ENCODE data around the gene LEF1.

The LEF1 gene

GRCh38 chr4:108106186-108106585 lies 62.5 kb downstream of the LEF1 start:
- Histone ChIP-seq H3K36me3 (ENCODE audit: insufficient read depth, low read length) (no peaks in the 10 kb centered on the region), H3K9me3 (ENCODE audit: control insufficient read depth, insufficient read depth, low read length) (no peaks in the 10 kb centered on the region), H3K9ac (ENCODE audit: low read depth, low read length) (no peak overlapping the region), H3K4me1 (ENCODE audit: insufficient read depth, low read length) (peaks cover 3% of the 10 kb centered on the region; the same call in 1 of the 2 replicates)

DNA sequence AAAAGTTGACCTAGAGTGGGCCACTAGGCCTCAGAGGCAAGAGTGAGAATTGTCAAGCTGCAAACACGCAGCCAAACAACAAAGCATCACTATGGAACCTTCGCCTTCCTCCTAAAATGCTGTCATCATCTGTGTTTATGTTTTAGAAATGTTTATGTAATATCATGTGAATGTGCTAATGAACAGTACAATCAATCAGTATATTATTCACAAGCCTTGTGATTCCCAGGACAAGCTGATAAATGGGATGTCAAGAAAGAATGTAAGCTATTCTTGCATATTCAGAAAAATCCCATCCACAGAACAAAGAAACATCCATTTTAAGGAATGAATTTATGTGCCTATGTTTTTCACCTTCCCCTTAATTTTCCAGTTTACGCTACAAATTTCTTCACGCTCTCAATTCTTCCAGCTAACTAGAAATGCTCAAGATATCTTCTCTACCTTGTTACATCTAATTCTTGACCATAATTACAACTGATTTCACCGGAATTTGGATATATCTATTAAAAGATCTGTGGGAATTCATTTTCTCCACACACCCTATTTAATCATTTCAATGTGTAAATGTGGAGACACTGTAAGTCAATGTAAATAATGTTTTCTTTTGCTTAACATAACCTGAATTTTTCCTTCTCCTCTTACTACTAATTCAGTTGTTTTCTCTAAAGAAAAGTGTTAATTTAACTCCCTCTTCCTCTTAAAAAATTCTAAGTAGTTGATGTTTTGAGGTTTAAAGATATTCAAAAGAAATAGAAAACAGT lies 65.5 kb downstream of the LEF1 start:
- Histone ChIP-seq H3K9ac (ENCODE audit: low read depth, low read length) (no peak overlapping the region), H3K36me3 (ENCODE audit: insufficient read depth, low read length) (no peaks in the 10 kb centered on the region), H3K4me1 (ENCODE audit: insufficient read depth, low read length) (no peaks in the 10 kb centered on the region), H3K9me3 (ENCODE audit: control insufficient read depth, insufficient read depth, low read length) (no peaks in the 10 kb centered on the region)

- Histone ChIP-seq H3K4me1 (ENCODE audit: insufficient read depth, low read length) (no peaks in the 10 kb centered on the region), H3K9ac (ENCODE audit: low read depth, low read length) (no peak overlapping the region), H3K36me3 (ENCODE audit: insufficient read depth, low read length) (no peaks in the 10 kb centered on the region), H3K9me3 (ENCODE audit: control insufficient read depth, insufficient read depth, low read length) (no peaks in the 10 kb centered on the region)
Measured at GRCh38 chr4:108100827-108101226, 67.9 kb downstream of the LEF1 start.

DNA sequence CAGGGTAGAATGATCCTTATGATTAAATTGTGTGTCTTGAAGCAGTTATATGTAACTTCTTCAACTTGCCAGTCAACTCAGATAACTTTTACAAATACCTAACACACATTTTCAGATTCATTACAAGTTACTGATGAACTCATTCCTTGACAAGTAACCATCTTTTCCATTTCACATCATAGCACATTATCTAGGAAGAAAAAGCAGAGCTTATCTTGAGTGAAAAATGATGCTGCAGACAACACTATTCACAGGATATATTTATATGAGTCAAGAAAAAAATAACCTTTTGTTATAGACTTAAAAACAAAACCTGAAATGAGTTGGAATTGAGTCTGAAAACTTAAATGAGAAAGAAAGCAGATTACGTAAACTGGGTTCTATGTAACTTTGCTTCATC lies 68.9 kb downstream of the LEF1 start:
- no peak overlapping the region for H3K9ac ChIP-seq (ENCODE audit: low read depth, low read length)
- H3K9me3 ChIP-seq (ENCODE audit: control insufficient read depth, insufficient read depth, low read length): no peaks in the 10 kb centered on the region
- no peaks in the 10 kb centered on the region for H3K36me3 ChIP-seq (ENCODE audit: insufficient read depth, low read length)
- H3K4me1 ChIP-seq (ENCODE audit: insufficient read depth, low read length): no peaks in the 10 kb centered on the region

DNA sequence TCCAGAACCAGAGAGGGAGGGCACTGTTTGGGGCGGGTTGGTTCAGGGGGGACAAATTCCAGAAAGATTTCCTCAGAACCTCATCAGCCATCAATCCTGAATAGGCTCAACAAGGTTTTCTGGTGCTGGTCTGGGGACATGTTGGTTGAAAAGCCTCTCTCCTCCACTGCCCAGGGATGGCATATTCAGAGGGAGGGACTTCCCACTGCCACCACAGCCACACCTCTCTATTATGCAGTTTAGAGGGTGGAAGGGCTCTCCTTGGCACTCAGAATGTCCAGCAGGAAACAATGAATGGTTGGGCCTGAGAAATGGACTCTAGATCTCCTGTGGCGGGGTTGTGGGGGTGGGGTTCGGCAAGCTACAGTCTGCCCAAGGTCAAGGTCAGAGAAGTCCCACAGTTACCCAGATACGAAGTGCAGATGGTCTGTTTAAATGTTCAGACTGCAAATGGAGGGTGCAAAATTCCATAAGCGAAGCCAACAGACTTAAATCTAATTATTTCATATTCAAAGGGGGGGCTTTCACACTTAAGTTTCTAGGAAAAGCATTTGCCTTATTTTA lies 70.7 kb downstream of the LEF1 start:
- no peaks in the 10 kb centered on the region for H3K4me1 ChIP-seq (ENCODE audit: insufficient read depth, low read length)
- H3K9me3 ChIP-seq (ENCODE audit: control insufficient read depth, insufficient read depth, low read length): no peaks in the 10 kb centered on the region
- H3K9ac ChIP-seq (ENCODE audit: low read depth, low read length): no peak overlapping the region
- H3K36me3 ChIP-seq (ENCODE audit: insufficient read depth, low read length): no peaks in the 10 kb centered on the region

- Histone ChIP-seq H3K36me3 (ENCODE audit: insufficient read depth, low read length) (no peaks in the 10 kb centered on the region), H3K9ac (ENCODE audit: low read depth, low read length) (no peak overlapping the region), H3K9me3 (ENCODE audit: control insufficient read depth, insufficient read depth, low read length) (no peaks in the 10 kb centered on the region), H3K4me1 (ENCODE audit: insufficient read depth, low read length) (no peaks in the 10 kb centered on the region)
Measured at GRCh38 chr4:108094923-108095482, 73.7 kb downstream of the LEF1 start.

GRCh38 chr4:108094131-108094530 lies 74.6 kb downstream of the LEF1 start:
- H3K4me1 ChIP-seq (ENCODE audit: insufficient read depth, low read length): no peaks in the 10 kb centered on the region
- no peaks in the 10 kb centered on the region for H3K36me3 ChIP-seq (ENCODE audit: insufficient read depth, low read length)
- H3K9me3 ChIP-seq (ENCODE audit: control insufficient read depth, insufficient read depth, low read length): no peaks in the 10 kb centered on the region
- no peak overlapping the region for H3K9ac ChIP-seq (ENCODE audit: low read depth, low read length)

DNA sequence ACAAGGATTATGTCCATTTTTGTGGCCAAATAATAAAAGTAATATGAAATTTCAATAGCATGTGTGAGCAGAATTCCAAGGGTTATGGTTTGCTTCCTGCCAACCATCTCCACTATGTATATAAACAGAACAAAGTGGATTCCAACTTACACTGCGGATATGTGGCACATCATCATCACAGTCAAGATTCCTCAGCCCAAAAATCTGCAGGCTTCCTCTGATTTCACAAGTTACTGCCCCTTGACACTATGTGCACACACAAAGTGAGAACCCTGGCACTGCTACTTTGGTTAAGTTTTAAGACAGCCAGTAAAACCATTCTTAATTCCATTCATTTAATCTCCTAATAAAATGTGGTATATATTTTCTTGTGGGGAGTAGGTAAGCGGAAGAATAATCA lies 76.4 kb downstream of the LEF1 start:
- Histone ChIP-seq H3K36me3 (ENCODE audit: insufficient read depth, low read length) (no peaks in the 10 kb centered on the region), H3K9me3 (ENCODE audit: control insufficient read depth, insufficient read depth, low read length) (no peaks in the 10 kb centered on the region), H3K9ac (ENCODE audit: low read depth, low read length) (no peak overlapping the region), H3K4me1 (ENCODE audit: insufficient read depth, low read length) (no peaks in the 10 kb centered on the region)

- no peaks in the 10 kb centered on the region for H3K36me3 ChIP-seq (ENCODE audit: insufficient read depth, low read length)
- no peaks in the 10 kb centered on the region for H3K4me1 ChIP-seq (ENCODE audit: insufficient read depth, low read length)
- H3K9me3 ChIP-seq (ENCODE audit: control insufficient read depth, insufficient read depth, low read length): no peaks in the 10 kb centered on the region
- H3K9ac ChIP-seq (ENCODE audit: low read depth, low read length): no peak overlapping the region
Measured at GRCh38 chr4:108087293-108087967, 81.3 kb downstream of the LEF1 start.

GRCh38 chr4:108081256-108081655 lies 87.5 kb downstream of the LEF1 start:
- H3K4me1 ChIP-seq (ENCODE audit: insufficient read depth, low read length): no peaks in the 10 kb centered on the region
- H3K36me3 ChIP-seq (ENCODE audit: insufficient read depth, low read length): no peaks in the 10 kb centered on the region
- no peaks in the 10 kb centered on the region for H3K9me3 ChIP-seq (ENCODE audit: control insufficient read depth, insufficient read depth, low read length)
- H3K9ac ChIP-seq (ENCODE audit: low read depth, low read length): no peak overlapping the region

GRCh38 chr4:108080747-108081146 lies 88.0 kb downstream of the LEF1 start:
- H3K9me3 ChIP-seq (ENCODE audit: control insufficient read depth, insufficient read depth, low read length): no peaks in the 10 kb centered on the region
- no peak overlapping the region for H3K9ac ChIP-seq (ENCODE audit: low read depth, low read length)
- H3K36me3 ChIP-seq (ENCODE audit: insufficient read depth, low read length): no peaks in the 10 kb centered on the region
- H3K4me1 ChIP-seq (ENCODE audit: insufficient read depth, low read length): no peaks in the 10 kb centered on the region

- no peaks in the 10 kb centered on the region for H3K36me3 ChIP-seq (ENCODE audit: insufficient read depth, low read length)
- H3K4me1 ChIP-seq (ENCODE audit: insufficient read depth, low read length): no peaks in the 10 kb centered on the region
- H3K9me3 ChIP-seq (ENCODE audit: control insufficient read depth, insufficient read depth, low read length): no peaks in the 10 kb centered on the region
- no peak overlapping the region for H3K9ac ChIP-seq (ENCODE audit: low read depth, low read length)
Measured at GRCh38 chr4:108078024-108078733, 90.6 kb downstream of the LEF1 start.

DNA sequence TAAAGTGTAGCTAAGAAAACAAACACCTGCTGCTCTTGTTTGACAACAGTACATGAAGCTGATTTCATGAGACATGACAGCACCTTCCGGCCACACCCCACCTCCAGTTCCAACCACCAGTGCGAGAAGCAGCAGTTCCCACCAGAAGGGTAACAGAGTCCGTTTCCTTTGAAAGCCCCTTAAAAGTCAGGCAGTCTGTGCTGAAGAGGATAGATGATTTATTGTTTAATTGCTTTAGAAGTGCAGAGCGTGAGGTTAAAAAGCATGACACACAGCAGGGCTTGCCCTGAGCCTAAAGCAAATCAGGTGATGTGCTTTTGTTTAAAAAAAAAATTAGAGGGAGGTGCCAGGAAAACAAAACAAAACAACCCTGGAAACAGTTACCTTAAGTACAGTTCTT lies 96.4 kb downstream of the LEF1 start:
- H3K9ac ChIP-seq (ENCODE audit: low read depth, low read length): no peak overlapping the region
- no peaks in the 10 kb centered on the region for H3K36me3 ChIP-seq (ENCODE audit: insufficient read depth, low read length)
- H3K4me1 ChIP-seq (ENCODE audit: insufficient read depth, low read length): no peaks in the 10 kb centered on the region

DNA sequence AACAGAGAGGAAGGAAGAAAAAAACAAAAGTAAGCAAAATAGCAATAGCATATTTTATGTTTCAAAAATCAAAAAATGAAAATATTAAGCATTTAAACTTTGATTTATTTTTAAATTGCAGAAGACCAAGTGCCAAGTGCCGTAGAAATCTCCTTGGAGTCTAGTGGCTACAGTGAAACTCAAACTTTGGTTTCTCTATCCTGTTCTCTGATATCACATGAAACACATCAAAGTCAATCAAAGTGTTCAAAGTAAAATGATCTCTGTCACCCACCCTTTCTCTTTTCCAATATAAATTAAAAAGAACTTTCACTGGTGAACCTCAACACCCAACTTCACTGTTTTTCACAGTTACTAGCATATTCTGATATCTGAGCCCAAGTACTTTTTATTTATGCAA lies 98.0 kb downstream of the LEF1 start:
- H3K9ac ChIP-seq (ENCODE audit: low read depth, low read length): no peak overlapping the region
- H3K9me3 ChIP-seq (ENCODE audit: control insufficient read depth, insufficient read depth, low read length): no peaks in the 10 kb centered on the region
- H3K36me3 ChIP-seq (ENCODE audit: insufficient read depth, low read length): no peaks in the 10 kb centered on the region
- no peaks in the 10 kb centered on the region for H3K4me1 ChIP-seq (ENCODE audit: insufficient read depth, low read length)

More for the DNA sequence above, 96.4 kb downstream of the LEF1 start:
- H3K9me3 ChIP-seq (ENCODE audit: control insufficient read depth, insufficient read depth, low read length): no peaks in the 10 kb centered on the region
